SK-N-MC (cell line): ENCODE results near the gene ARL17A.
"Not testable (repeated sequence)": the region's sequence is repeated elsewhere in the genome, so short reads cannot be mapped to it uniquely, and the experiment has no call there.

Experiments used
- EZH2 ChIP-seq: fragments of 200-600 bp; sonication (generic); IDR thresholded peaks from one replicate; pipeline ENCODE4 v1.6.1; 2017; ENCODE audit warnings: antibody characterized with exemption
- POLR2AphosphoS5 ChIP-seq: IDR thresholded peaks from 2 replicates; pipeline ENCODE4 v1.6.1; 2012; ENCODE audit warnings: mild to moderate bottlenecking, low read depth, low read length, borderline replicate concordance

GRCh38 chr17:46548607-46549006 is 30.9 kb downstream of the ARL17A start:
- not testable (repeated sequence) for TF ChIP-seq EZH2, POLR2AphosphoS5
